NCI-H82 treated with DMSO at 0.1 percent for 48 hours (cell line): Measurements from ENCODE around the gene SLC25A36.
A peak's percentile ranks its signal among the peaks of the same experiment; 100 is the strongest.
"Not testable (repeated sequence)": the region's sequence is repeated elsewhere in the genome, so short reads cannot be mapped to it uniquely, and the experiment has no call there.

ENCODE experiments used
- DNase-seq: peaks from one replicate; lab custom pipeline; 2025; ENCODE audit not compliant: unreplicated experiment; lab: John Stamatoyannopoulos, UW

SLC25A36 gene

GRCh38 chr3:140931016-140931454 lies 10.6 kb upstream of the SLC25A36 start:
- no peak for DNase-seq

GRCh38 chr3:140931801-140932200 lies 9.8 kb upstream of the SLC25A36 start:
- no peak for DNase-seq

DNA sequence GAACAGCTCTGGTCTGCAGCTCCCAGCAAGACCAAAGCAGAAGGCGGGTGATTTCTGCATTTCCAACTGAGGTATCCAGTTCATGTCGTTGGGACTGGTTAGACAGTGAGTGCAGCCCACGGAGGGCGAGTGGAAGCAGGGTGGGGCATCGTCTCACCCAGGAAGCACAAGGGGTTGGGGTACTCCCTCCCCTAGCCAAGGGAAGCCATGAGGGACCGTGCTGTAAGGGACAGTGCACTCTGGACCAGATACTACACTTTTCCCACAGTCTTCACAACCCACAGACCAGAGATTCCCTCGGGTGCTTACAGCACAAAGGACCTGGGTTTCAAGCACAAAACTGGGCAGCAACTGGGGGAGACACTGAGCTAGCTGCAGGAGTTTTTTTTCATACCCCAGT lies 8.5 kb upstream of the SLC25A36 start:
- DNase-seq = no peak

GRCh38 chr3:140933552-140933951 lies 8.1 kb upstream of the SLC25A36 start:
- DNase-seq = no peak

GRCh38 chr3:140939305-140939704 lies 2.3 kb upstream of the SLC25A36 start:
- not testable (repeated sequence) for DNase-seq

GRCh38 chr3:140941090-140941433 lies 574 bp upstream of the SLC25A36 start:
- DNase-seq = no peak

DNA sequence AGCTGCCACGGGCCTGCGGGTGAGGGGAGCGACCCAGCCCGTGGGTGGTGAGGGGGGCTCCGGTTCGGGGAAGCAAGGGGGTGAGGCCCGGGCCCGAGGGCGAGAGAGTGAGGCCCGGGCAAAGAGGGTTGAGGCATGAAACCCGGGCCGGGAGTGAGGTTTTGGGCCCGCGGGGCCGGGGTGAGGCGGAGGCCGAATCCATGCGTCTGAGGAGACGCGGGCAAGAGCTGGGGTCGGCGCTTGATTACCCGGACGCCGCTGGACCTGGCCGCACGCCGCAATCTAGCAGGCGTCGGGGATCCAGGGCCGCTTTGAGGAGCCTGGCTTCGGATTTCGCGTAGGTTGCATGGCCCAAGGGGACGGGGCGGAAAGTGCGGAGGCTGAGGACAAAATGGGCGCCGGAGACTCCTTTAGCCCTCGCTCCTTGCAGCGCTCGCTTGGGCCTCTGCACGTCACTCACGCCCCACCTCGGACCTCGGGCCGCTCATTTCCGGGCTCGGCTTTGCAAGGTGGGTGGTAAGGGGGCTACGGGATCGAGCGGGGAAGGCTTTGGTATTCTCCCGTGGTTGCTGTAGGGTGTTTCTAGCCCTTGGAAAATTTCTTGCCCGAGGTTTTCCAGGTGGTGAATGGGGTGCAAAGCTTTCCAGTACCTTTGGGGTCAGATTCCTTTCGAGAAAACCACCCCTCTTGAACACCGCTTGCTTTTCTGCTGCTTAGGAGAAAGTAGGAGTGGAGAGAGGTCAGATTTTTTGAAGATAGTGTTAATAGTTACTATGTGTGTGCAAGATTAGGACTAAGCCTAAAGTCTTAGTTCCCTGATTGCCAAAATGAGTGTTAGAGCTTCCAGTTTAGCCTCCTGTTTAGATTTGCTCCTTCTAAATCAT lies 827 bp downstream of the SLC25A36 start:
- DNase-seq = peak; percentile 13

GRCh38 chr3:140943781-140944552 lies 2.3 kb downstream of the SLC25A36 start:
- DNase-seq = peak; percentile 15

DNA sequence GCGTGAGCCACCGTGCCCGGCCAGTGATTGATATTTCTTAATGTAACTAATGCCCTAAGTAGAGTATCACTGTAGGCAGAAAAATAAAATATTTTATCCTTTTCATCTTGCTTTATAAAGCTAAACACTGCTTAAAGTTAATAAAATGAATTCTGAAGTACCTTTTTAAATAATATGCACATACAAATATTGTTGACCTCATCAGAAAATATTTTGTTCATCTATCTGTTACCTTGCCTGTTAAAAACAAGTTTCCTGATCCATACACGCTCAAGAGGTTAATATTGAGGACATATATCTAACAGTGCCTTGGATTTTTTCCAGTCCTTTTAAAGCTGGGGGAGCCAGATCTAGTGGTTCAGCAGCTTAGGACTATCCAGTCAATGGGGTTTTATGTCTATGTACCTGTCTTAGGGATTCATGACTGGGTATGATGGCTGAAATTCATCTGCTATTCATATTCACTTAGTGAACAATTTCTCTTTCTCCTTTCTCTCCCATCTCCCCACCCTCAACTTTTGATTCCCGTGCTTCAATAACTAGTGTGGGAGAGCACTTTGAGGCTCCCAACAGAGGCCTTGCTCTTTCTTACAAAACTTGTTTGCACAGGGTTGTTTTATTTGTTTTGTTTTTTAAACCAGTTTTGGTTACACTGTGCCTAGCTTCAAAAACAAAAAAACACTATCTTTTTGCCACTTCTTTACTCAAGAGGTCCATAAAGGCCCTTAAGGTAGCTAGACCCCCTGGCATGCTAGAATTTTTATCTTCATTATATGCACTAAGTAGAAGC lies 7.0 kb downstream of the SLC25A36 start:
- no peak for DNase-seq

GRCh38 chr3:140950144-140950543 lies 8.5 kb downstream of the SLC25A36 start:
- no peak for DNase-seq

GRCh38 chr3:140950863-140951262 lies 9.2 kb downstream of the SLC25A36 start:
- DNase-seq = no peak

DNA sequence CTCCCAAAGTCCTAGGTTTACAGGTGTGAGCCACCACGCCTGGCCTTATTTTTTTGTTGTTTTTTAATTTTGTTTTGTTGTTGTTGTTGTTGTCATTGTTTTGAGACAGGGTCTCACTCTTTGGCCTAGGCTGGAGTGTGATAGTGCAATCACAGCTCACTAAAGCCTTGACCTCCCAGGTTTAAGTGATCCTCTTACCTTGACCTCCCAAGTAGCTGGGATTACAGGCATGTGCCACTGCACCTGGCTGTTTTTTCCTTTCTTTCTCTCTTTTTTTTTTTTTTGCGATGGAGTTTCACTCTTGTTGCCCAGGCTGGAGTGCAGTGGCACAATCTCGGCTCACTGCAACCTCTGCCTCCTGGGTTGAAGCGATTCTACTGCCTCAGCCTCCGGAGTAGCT lies 10.1 kb downstream of the SLC25A36 start:
- DNase-seq = not testable (repeated sequence)

GRCh38 chr3:140953028-140953960 lies 11.7 kb downstream of the SLC25A36 start:
- no peak for DNase-seq

DNA sequence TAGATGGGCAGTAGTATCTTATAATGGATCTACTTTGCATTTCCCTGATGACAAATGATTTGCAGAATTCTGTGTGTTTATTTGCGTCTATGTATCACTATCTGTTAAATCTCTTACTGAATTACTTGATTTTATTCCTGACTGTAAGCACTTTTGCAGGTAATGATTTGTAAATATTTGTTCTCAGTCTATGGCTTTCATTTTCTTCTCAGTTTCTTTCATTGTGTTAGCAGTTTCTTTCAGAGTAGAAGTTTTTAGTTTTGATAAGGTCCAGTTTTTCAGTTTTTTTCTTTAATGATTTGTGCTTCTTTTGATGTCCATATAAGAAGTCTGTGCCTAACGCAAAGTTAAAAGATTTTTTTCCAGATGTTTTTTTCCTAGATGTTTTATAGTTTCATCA lies 12.9 kb downstream of the SLC25A36 start:
- DNase-seq = no peak

DNA sequence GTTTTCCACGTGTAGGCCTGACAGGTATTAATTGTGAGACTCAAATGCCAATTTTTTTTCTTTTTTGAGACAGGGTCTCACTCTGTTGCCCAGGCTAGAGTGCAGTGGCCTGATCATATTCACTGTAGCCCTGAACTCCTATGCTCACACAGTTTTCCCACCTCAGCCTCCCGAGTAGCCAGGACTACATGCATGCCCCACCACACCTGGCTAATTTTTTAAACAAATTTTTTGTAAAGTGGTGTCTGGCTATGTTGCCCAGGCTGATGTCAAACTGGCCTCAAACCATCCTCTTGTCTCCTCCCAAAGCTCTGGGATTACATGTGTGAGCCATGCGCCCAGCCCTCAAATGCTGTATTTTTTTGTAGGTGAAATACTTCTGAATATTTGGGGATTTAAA lies 14.0 kb downstream of the SLC25A36 start:
- DNase-seq = no peak

- no peak for DNase-seq
Observed at GRCh38 chr3:140956058-140956835, 14.6 kb downstream of the SLC25A36 start.

GRCh38 chr3:140972833-140973232 lies 31.2 kb downstream of the SLC25A36 start:
- DNase-seq = no peak

GRCh38 chr3:140974900-140975299 lies 33.3 kb downstream of the SLC25A36 start:
- no peak for DNase-seq

- DNase-seq = no peak
Observed at GRCh38 chr3:140980663-140981062, 39.0 kb downstream of the SLC25A36 start.

GRCh38 chr3:140987792-140988191 lies 46.2 kb downstream of the SLC25A36 start:
- not testable (repeated sequence) for DNase-seq
